GM23338 (cell line): ENCODE data around the gene FLYWCH1.

ENCODE experiments used
- CREB1 ChIP-seq: fragments of 250-450 bp; sonication (Bioruptor Pico); IDR thresholded peaks from 2 replicates; pipeline ENCODE4 v1.5.0; 2020; ENCODE audit warnings: low read depth, mild to moderate bottlenecking, moderate library complexity
- CTCF ChIP-seq, 2 experiments: fragments of 200-600 bp in 1 of 2; sonication (generic) in 1 of 2; conservative IDR thresholded peaks; 2 replicates each; pipeline versions ENCODE4 v1.5.1 to v1.6.1; 2016 to 2017; ENCODE audit warnings: antibody characterized with exemption in 2 of 2, low read depth in 2 of 2, mild to moderate bottlenecking in 2 of 2, moderate library complexity in 1 of 2
- ETS1 ChIP-seq: IDR thresholded peaks from 2 replicates; pipeline ENCODE4 v1.6.1; 2016; ENCODE audit warnings: antibody characterized with exemption
- EZH2 ChIP-seq: fragments of 200-600 bp; sonication (generic); IDR thresholded peaks from one replicate; pipeline ENCODE4 v1.8.0; 2017; ENCODE audit warnings: antibody characterized with exemption, mild to moderate bottlenecking, low read depth; ENCODE audit not compliant: unreplicated experiment
- EZH2phosphoT487 ChIP-seq: fragments of 200-600 bp; sonication (generic); IDR thresholded peaks from one replicate; pipeline ENCODE4 v1.8.1; 2018; ENCODE audit warnings: antibody characterized with exemption; ENCODE audit not compliant: unreplicated experiment
- JUNB ChIP-seq: IDR thresholded peaks from one replicate; pipeline ENCODE4 v1.6.1; 2016; ENCODE audit warnings: antibody characterized with exemption; ENCODE audit not compliant: unreplicated experiment
- NANOG ChIP-seq: IDR thresholded peaks from 2 replicates; pipeline ENCODE4 v1.6.1; 2016; ENCODE audit warnings: antibody characterized with exemption, borderline replicate concordance
- POLR2AphosphoS5 ChIP-seq: IDR thresholded peaks from 2 replicates; pipeline ENCODE4 v1.6.1; 2016; ENCODE audit warnings: antibody characterized with exemption, low read depth
- REST ChIP-seq: IDR thresholded peaks from one replicate; pipeline ENCODE4 v1.6.1; 2018; ENCODE audit warnings: antibody characterized with exemption; ENCODE audit not compliant: unreplicated experiment
- STAT1 ChIP-seq: IDR thresholded peaks from one replicate; pipeline ENCODE4 v1.6.1; 2016; ENCODE audit warnings: antibody characterized with exemption; ENCODE audit not compliant: unreplicated experiment
- ZNF114 ChIP-seq: fragments of 250-450 bp; sonication (Bioruptor Pico); IDR thresholded peaks from 2 replicates; pipeline ENCODE4 v1.5.0; 2020; ENCODE audit warnings: mild to moderate bottlenecking, moderate library complexity
- TF ChIP-seq, protein P1 (sequence below): fragments of 250-450 bp; sonication (Bioruptor Pico); IDR thresholded peaks from 2 replicates; pipeline ENCODE4 v1.5.0; 2020; ENCODE audit warnings: mild to moderate bottlenecking, moderate library complexity

- no peak for TF ChIP-seq CTCF (conservative IDR thresholded peaks at IDR 0.05; ENCODE audit: low read depth in 2 of 2)
- no peak for TF ChIP-seq POLR2AphosphoS5
- TF ChIP-seq EZH2phosphoT487, result no peak
- no peak for TF ChIP-seq EZH2
- TF ChIP-seq, protein P1, sequence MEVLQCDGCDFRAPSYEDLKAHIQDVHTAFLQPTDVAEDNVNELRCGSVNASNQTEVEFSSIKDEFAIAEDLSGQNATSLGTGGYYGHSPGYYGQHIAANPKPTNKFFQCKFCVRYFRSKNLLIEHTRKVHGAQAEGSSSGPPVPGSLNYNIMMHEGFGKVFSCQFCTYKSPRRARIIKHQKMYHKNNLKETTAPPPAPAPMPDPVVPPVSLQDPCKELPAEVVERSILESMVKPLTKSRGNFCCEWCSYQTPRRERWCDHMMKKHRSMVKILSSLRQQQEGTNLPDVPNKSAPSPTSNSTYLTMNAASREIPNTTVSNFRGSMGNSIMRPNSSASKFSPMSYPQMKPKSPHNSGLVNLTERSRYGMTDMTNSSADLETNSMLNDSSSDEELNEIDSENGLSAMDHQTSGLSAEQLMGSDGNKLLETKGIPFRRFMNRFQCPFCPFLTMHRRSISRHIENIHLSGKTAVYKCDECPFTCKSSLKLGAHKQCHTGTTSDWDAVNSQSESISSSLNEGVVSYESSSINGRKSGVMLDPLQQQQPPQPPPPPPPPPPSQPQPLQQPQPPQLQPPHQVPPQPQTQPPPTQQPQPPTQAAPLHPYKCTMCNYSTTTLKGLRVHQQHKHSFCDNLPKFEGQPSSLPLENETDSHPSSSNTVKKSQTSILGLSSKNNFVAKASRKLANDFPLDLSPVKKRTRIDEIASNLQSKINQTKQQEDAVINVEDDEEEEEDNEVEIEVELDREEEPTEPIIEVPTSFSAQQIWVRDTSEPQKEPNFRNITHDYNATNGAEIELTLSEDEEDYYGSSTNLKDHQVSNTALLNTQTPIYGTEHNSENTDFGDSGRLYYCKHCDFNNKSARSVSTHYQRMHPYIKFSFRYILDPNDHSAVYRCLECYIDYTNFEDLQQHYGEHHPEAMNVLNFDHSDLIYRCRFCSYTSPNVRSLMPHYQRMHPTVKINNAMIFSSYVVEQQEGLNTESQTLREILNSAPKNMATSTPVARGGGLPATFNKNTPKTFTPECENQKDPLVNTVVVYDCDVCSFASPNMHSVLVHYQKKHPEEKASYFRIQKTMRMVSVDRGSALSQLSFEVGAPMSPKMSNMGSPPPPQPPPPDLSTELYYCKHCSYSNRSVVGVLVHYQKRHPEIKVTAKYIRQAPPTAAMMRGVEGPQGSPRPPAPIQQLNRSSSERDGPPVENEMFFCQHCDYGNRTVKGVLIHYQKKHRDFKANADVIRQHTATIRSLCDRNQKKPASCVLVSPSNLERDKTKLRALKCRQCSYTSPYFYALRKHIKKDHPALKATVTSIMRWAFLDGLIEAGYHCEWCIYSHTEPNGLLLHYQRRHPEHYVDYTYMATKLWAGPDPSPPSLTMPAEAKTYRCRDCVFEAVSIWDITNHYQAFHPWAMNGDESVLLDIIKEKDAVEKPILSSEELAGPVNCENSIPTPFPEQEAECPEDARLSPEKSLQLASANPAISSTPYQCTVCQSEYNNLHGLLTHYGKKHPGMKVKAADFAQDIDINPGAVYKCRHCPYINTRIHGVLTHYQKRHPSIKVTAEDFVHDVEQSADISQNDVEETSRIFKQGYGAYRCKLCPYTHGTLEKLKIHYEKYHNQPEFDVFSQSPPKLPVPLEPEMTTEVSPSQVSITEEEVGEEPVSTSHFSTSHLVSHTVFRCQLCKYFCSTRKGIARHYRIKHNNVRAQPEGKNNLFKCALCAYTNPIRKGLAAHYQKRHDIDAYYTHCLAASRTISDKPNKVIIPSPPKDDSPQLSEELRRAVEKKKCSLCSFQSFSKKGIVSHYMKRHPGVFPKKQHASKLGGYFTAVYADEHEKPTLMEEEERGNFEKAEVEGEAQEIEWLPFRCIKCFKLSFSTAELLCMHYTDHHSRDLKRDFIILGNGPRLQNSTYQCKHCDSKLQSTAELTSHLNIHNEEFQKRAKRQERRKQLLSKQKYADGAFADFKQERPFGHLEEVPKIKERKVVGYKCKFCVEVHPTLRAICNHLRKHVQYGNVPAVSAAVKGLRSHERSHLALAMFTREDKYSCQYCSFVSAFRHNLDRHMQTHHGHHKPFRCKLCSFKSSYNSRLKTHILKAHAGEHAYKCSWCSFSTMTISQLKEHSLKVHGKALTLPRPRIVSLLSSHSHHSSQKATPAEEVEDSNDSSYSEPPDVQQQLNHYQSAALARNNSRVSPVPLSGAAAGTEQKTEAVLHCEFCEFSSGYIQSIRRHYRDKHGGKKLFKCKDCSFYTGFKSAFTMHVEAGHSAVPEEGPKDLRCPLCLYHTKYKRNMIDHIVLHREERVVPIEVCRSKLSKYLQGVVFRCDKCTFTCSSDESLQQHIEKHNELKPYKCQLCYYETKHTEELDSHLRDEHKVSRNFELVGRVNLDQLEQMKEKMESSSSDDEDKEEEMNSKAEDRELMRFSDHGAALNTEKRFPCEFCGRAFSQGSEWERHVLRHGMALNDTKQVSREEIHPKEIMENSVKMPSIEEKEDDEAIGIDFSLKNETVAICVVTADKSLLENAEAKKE, result no peak
- no peak for TF ChIP-seq REST
- no peak for TF ChIP-seq ZNF114 (CRISPR knock-in tag)
- no peak for TF ChIP-seq NANOG
- TF ChIP-seq CREB1 (CRISPR knock-in tag), result no peak
- no peak for TF ChIP-seq JUNB
- no peak for TF ChIP-seq ETS1
- TF ChIP-seq STAT1, result no peak
These were observed 76.1 kb downstream of the FLYWCH1 start for GRCh38 chr16:2987833-2988232.
